SK-N-SH (cell line): Measurements from ENCODE around the gene BICC1. TPM values are rescaled to one million over a fixed set of nuclear protein-coding genes. Genes with fewer than 3 reads are reported as not detected.

Source experiments
- CTCF ChIA-PET: fragments of 300-600, 350-600 bp; formaldehyde crosslinking; extraction: SDS; loops from one replicate; lab custom pipeline; 2021; lab: Yijun Ruan, JAX
- POLR2A ChIA-PET: fragments of 350-600 bp; sonication (Branson Sonifier 250); formaldehyde crosslinking; extraction: SDS; loops from one replicate; lab custom pipeline; 2020; ENCODE audit warnings: antibody characterized with exemption, inconsistent platforms; lab: Yijun Ruan, JAX
- DNase-seq: peaks from one replicate; pipeline ENCODE4 v3.0.0; 2012
- H2AFZ ChIP-seq: fragments of 200-600 bp; sonication (generic); 2 replicates; pipeline ENCODE4 v1.8.1; 2016; ENCODE audit warnings: antibody characterized with exemption, mild to moderate bottlenecking, low read depth
- H3F3A ChIP-seq: fragments of 200-600 bp; sonication (generic); replicated peaks from 2 replicates; pipeline ENCODE3; 2016; ENCODE audit warnings: antibody characterized with exemption, mild to moderate bottlenecking; ENCODE audit not compliant: insufficient read depth
- H3K27ac ChIP-seq, 2 experiments: fragments of 200-500 bp in 1 of 2; fragments of 200-600 bp in 1 of 2; sonication (Bioruptor generic) in 1 of 2; sonication (generic), shearing (Covaris generic) in 1 of 2; 2 replicates each; pipeline versions ENCODE4 v1.5.1 to v1.6.1; 2014 to 2016; ENCODE audit warnings: low read depth in 2 of 2, inconsistent platforms in 1 of 2, low read length in 1 of 2, mild to moderate bottlenecking in 1 of 2, mixed read lengths in 1 of 2
- H3K27me3 ChIP-seq: fragments of 200-600 bp; sonication (generic), shearing (Covaris generic); 2 replicates; pipeline ENCODE4 v1.6.1; 2016; ENCODE audit warnings: mixed run types; ENCODE audit not compliant: insufficient read depth
- H3K36me3 ChIP-seq, 2 experiments: fragments of 200-500 bp in 1 of 2; fragments of 200-600 bp in 1 of 2; sonication (Bioruptor generic) in 1 of 2; sonication (generic) in 1 of 2; replicated peaks in 1 of 2; 2 replicates each; pipeline versions ENCODE3 to v1.5.1; 2014 to 2016; ENCODE audit warnings: low read length in 1 of 2, mild to moderate bottlenecking in 1 of 2; ENCODE audit not compliant: insufficient read depth in 2 of 2, control insufficient read depth in 1 of 2
- H3K4me1 ChIP-seq, 2 experiments: fragments of 200-500 bp in 1 of 2; fragments of 200-600 bp in 1 of 2; sonication (Bioruptor generic) in 1 of 2; sonication (generic), shearing (Covaris generic) in 1 of 2; 2 replicates each; pipeline versions ENCODE4 v1.5.1 to v1.6.1; 2014 to 2016; ENCODE audit warnings: low read depth in 1 of 2, low read length in 1 of 2, mixed run types in 1 of 2; ENCODE audit not compliant: insufficient read depth in 2 of 2, control insufficient read depth in 1 of 2
- H3K4me2 ChIP-seq: fragments of 200-600 bp; sonication (generic), shearing (Covaris generic); 2 replicates; pipeline ENCODE4 v1.6.1; 2017; ENCODE audit warnings: mixed run types
- H3K4me3 ChIP-seq, 2 experiments: fragments of 200-500 bp in 1 of 2; fragments of 200-600 bp in 1 of 2; sonication (Bioruptor generic) in 1 of 2; sonication (generic), shearing (Covaris generic) in 1 of 2; 2 replicates each; pipeline versions ENCODE4 v1.5.1 to v1.8.1; 2014 to 2016; ENCODE audit warnings: low read depth in 2 of 2, inconsistent platforms in 1 of 2, low read length in 1 of 2, mild to moderate bottlenecking in 1 of 2, mixed read lengths in 1 of 2, moderate library complexity in 1 of 2
- H3K79me2 ChIP-seq: fragments of 200-600 bp; sonication (generic); 2 replicates; pipeline ENCODE4 v1.8.1; 2017; ENCODE audit warnings: mild to moderate bottlenecking; ENCODE audit not compliant: insufficient read depth
- H3K9ac ChIP-seq: fragments of 200-600 bp; sonication (generic); 2 replicates; pipeline ENCODE4 v1.6.1; 2017; ENCODE audit warnings: mixed run types
- H3K9me2 ChIP-seq: fragments of 200-600 bp; sonication (generic); 2 replicates; pipeline ENCODE4 v1.6.1; 2017; ENCODE audit warnings: mixed run types
- H3K9me3 ChIP-seq: fragments of 200-600 bp; sonication (generic); 2 replicates; pipeline ENCODE4 v1.6.1; 2017; ENCODE audit warnings: mixed run types, mild to moderate bottlenecking, moderate library complexity
- H4K20me1 ChIP-seq: fragments of 200-600 bp; sonication (generic); 2 replicates; pipeline ENCODE4 v1.6.1; 2017; ENCODE audit warnings: mild to moderate bottlenecking, mixed run types; ENCODE audit not compliant: insufficient read depth
- FOSL2 ChIP-seq: IDR thresholded peaks from 2 replicates; pipeline ENCODE4 v1.4.0; 2012; ENCODE audit warnings: low read depth, mild to moderate bottlenecking, moderate library complexity, borderline replicate concordance
- FOXM1 ChIP-seq: IDR thresholded peaks from 2 replicates; pipeline ENCODE4 v1.4.0; 2012; ENCODE audit warnings: low read depth, mild to moderate bottlenecking
- GABPA ChIP-seq: IDR thresholded peaks from 2 replicates; pipeline ENCODE4 v1.4.0; 2012; ENCODE audit warnings: low read depth, mild to moderate bottlenecking
- GATA2 ChIP-seq: sonication (generic); formaldehyde crosslinking; IDR thresholded peaks from 2 replicates; pipeline ENCODE4 v1.5.0; 2020; ENCODE audit warnings: mild to moderate bottlenecking, missing genetic modification reagents
- MXI1 ChIP-seq: IDR thresholded peaks from 2 replicates; pipeline ENCODE4 v1.6.1; 2012; ENCODE audit warnings: mild to moderate bottlenecking, low read depth, low read length, improper control_type of control experiment
- NFIC ChIP-seq: IDR thresholded peaks from 2 replicates; pipeline ENCODE4 v1.4.0; 2012; ENCODE audit warnings: borderline replicate concordance
- POLR2AphosphoS5 ChIP-seq: IDR thresholded peaks from 2 replicates; pipeline ENCODE4 v1.6.1; 2012; ENCODE audit warnings: low read depth, low read length
- RAD21 ChIP-seq: IDR thresholded peaks from 2 replicates; pipeline ENCODE4 v1.6.1; 2012; ENCODE audit warnings: mild to moderate bottlenecking, low read length
- TCF12 ChIP-seq: IDR thresholded peaks from 2 replicates; pipeline ENCODE4 v1.4.0; 2012
- TEAD4 ChIP-seq: IDR thresholded peaks from 2 replicates; pipeline ENCODE4 v1.4.0; 2012; ENCODE audit warnings: mild to moderate bottlenecking, borderline replicate concordance; ENCODE audit not compliant: insufficient read depth
- YY1 ChIP-seq: IDR thresholded peaks from 2 replicates; pipeline ENCODE4 v1.4.0; 2012; ENCODE audit warnings: low read depth, mild to moderate bottlenecking
- WGBS: methylation state at CpG from one replicate; pipeline ENCODE4 v1.1.6; 2017; ENCODE audit warnings: low lambda C conversion rate; 5-methylcytosine and 5-hydroxymethylcytosine counted together
- polyA plus RNA-seq, 3 experiments: library from polyadenylated mRNA; depleted of rRNA; stranded (reverse); fragments of >200 nt; gene quantifications; 2 replicates each; pipeline ENCODE4 v1.2.3, GENCODE V29; 2012
- TF ChIP-seq, protein P1 (sequence below): IDR thresholded peaks from 2 replicates; pipeline ENCODE4; 2012

BICC1 gene
- polyA plus RNA-seq, 1 of the 3 experiments (the other 2 are of a cell fraction), result 1.5 TPM

DNA sequence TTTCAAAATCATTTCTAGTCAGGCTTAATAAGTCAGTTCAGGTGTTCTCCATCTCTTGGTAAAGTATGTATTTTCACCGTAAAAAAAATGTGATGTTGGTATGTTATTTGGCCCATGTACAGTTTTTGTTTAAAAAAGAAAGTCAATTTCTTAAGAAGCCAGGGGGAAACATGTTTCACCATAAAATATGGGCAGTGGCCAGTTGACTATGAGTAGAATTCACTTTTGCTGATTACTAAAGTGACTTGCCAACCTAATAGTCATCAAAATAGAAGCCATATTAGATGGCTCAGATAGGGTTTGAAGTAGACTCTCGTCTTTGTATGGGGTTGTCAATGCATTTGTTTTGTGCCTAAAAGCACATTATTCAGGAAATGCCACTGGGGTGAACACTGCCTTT lies 266.3 kb downstream of the BICC1 start:
- no peak overlapping the region for H3K4me3 ChIP-seq
- no peaks in the 10 kb centered on the region for H3K79me2 ChIP-seq
- TF ChIP-seq MXI1 (no peak), YY1 (peak; percentile 31; the same call in 1 of the 2 replicates), TCF12 (0 out of 2 replicates have a peak, but pooled peaks have one; percentile 6)
- no peak for DNase-seq
- WGBS, result 60% methylated on average over 2 of the region's 2 CpGs
- peak overlapping the region; percentile 8 to 34; a peak in 3 of 4 replicates for H3K27ac ChIP-seq
- no peaks in the 10 kb centered on the region for H4K20me1 ChIP-seq
- H3K27me3 ChIP-seq, result no peaks in the 10 kb centered on the region
- H3K36me3 ChIP-seq, result no peaks in the 10 kb centered on the region
- no peak overlapping the region for H3K4me2 ChIP-seq
- peaks cover 4% of the 10 kb centered on the region for H3F3A ChIP-seq
- H2AFZ ChIP-seq, result no peak overlapping the region
- H3K9me2 ChIP-seq, result no peaks in the 10 kb centered on the region
- H3K4me1 ChIP-seq, result peaks cover 21 to 26% of the 10 kb centered on the region in 2 experiments
- POLR2A ChIA-PET, result no interaction called here
- no peak overlapping the region for H3K9ac ChIP-seq
- CTCF ChIA-PET, result interaction anchor here (3.0 kb wide), 1 partner anchor 247 kb away, joined by 21 read pairs; no protein-coding TSS in a partner anchor
- H3K9me3 ChIP-seq, result no peaks in the 10 kb centered on the region

DNA sequence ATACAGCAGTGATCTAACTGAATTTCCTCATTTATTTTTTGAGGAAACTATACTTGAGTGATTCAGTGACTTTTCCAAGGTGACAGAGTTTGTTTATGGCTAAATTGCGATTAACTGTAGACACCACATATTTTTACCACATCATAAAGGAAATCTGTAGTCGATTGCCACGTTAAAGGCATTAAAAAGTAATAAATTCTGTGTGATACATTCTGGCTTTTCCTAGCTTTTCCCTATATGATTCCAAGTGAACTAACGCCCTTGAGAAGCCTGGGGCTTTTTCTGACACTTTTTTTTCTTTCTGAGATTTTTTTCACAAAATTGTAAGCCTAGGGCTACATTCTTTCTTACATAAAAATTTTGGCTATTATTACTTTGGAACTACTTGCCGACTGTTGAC lies 266.9 kb downstream of the BICC1 start:
- Histone ChIP-seq H3K9ac (no peak overlapping the region), H3F3A (no peaks in the 10 kb centered on the region), H3K36me3 (no peaks in the 10 kb centered on the region), H3K79me2 (no peaks in the 10 kb centered on the region), H3K4me3 (no peak overlapping the region), H4K20me1 (no peaks in the 10 kb centered on the region), H3K4me2 (no peak overlapping the region), H3K27ac (peak overlapping the region in 1 of 2 experiments; percentile 8; a peak in 1 of 4 replicates), H2AFZ (no peak overlapping the region), H3K4me1 (peaks cover 21 to 26% of the 10 kb centered on the region in 2 experiments), H3K9me3 (no peaks in the 10 kb centered on the region), H3K9me2 (no peaks in the 10 kb centered on the region), H3K27me3 (no peaks in the 10 kb centered on the region)
- TF ChIP-seq POLR2AphosphoS5 (no peak), GABPA (no peak), FOSL2 (no peak), FOXM1 (no peak), GATA2 (CRISPR knock-in tag) (no peak), RAD21 (no peak)
- TF ChIP-seq, protein P1, sequence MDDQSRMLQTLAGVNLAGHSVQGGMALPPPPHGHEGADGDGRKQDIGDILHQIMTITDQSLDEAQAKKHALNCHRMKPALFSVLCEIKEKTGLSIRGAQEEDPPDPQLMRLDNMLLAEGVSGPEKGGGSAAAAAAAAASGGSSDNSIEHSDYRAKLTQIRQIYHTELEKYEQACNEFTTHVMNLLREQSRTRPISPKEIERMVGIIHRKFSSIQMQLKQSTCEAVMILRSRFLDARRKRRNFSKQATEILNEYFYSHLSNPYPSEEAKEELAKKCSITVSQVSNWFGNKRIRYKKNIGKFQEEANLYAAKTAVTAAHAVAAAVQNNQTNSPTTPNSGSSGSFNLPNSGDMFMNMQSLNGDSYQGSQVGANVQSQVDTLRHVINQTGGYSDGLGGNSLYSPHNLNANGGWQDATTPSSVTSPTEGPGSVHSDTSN, result no peak
- WGBS, result 99% methylated on average over 5 of the region's 5 CpGs
- DNase-seq, result no peak
- ChIA-PET CTCF (interaction anchor here (0.6 to 3.0 kb wide), 2 partner anchors 248 to 385 kb away, joined by 3 to 21 read pairs; no protein-coding TSS in a partner anchor), POLR2A (no interaction called here)

DNA sequence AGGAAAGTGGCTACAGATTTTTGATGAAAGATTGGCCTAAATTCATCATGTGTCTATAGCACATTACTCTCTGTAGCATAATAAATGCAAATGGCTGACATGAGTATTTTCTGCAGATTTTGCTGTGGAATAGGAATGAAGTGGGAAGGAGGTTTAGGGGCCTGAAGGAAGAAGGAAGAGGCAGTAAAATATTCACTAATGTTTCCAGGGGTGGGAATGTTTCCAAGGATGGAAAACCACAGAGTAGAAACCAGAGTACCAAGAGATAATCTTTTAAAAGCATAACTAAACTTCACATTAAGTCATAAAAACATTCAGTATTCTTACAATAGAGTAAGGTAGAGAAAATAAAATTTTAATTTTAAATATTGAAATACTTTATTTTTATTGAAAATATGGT lies 267.8 kb downstream of the BICC1 start:
- Histone ChIP-seq H3K4me2 (no peak overlapping the region), H3K9me2 (no peaks in the 10 kb centered on the region), H3K27ac (0 out of 4 replicates have a peak overlapping the region, but pooled peaks of 1 of the 2 experiments have one; percentile 22), H3K27me3 (no peaks in the 10 kb centered on the region), H3K4me3 (no peak overlapping the region), H3K79me2 (no peaks in the 10 kb centered on the region), H3K9me3 (no peaks in the 10 kb centered on the region), H4K20me1 (no peaks in the 10 kb centered on the region), H3F3A (no peaks in the 10 kb centered on the region), H2AFZ (no peak overlapping the region), H3K9ac (no peak overlapping the region), H3K4me1 (peaks cover 21 to 26% of the 10 kb centered on the region in 2 experiments), H3K36me3 (peaks cover 0 to 2% of the 10 kb centered on the region in 2 experiments)
- no peak for DNase-seq
- CTCF ChIA-PET, result interaction anchor here (1.1 to 3.0 kb wide), 14 partner anchors 10 to 842 kb away, joined by 3 to 21 read pairs (median 5); no protein-coding TSS in a partner anchor
- POLR2A ChIA-PET, result no interaction called here
- TF ChIP-seq NFIC (peak; percentile 18; the same call in 1 of the 2 replicates), TCF12 (0 out of 2 replicates have a peak, but pooled peaks have one; percentile 11), POLR2AphosphoS5 (no peak), TEAD4 (no peak)
